ENCODE results near the gene DGCR2.
"Not testable (repeated sequence)": the region's sequence is repeated elsewhere in the genome, so short reads cannot be mapped to it uniquely, and the experiment has no call there.

DGCR2 gene

GRCh38 chr22:19001204-19001603 lies 121.0 kb downstream of the DGCR2 start:
- no peak overlapping the region for H3K4me3 ChIP-seq (ENCODE audit: insufficient read length, low read depth)
- DNase-seq (ENCODE audit: low read depth, low spot score) = no peak
- TF ChIP-seq ZNF274 (IDR thresholded peaks at IDR 0.05; ENCODE audit: low read depth, low read length) (no peak), YY1 (IDR thresholded peaks at IDR 0.05; ENCODE audit: insufficient read depth, insufficient read length) (no peak), SUZ12 (IDR thresholded peaks at IDR 0.05; ENCODE audit: extremely low read depth, insufficient read depth, insufficient read length) (no peak)
- H3K27me3 ChIP-seq (ENCODE audit: insufficient read depth, insufficient read length) = no peaks in the 10 kb centered on the region
- no peaks in the 10 kb centered on the region for H3K9me3 ChIP-seq (ENCODE audit: insufficient read depth, low read length)
- H3K9ac ChIP-seq (ENCODE audit: insufficient read length, low read depth) = no peak overlapping the region
- H3K36me3 ChIP-seq (ENCODE audit: insufficient read depth, insufficient read length, low read length) = no peaks in the 10 kb centered on the region
- no peaks in the 10 kb centered on the region for H3K4me1 ChIP-seq (ENCODE audit: insufficient read depth, insufficient read length)

- not testable (repeated sequence) for H3K9ac ChIP-seq (ENCODE audit: insufficient read length, low read depth); H3K27me3 ChIP-seq (ENCODE audit: insufficient read depth, insufficient read length); H3K9me3 ChIP-seq (ENCODE audit: insufficient read depth, low read length); H3K36me3 ChIP-seq (ENCODE audit: insufficient read depth, insufficient read length, low read length); H3K4me1 ChIP-seq (ENCODE audit: insufficient read depth, insufficient read length); H3K4me3 ChIP-seq (ENCODE audit: insufficient read length, low read depth); DNase-seq (ENCODE audit: low read depth, low spot score)
Measured at GRCh38 chr22:19000106-19000505, 122.1 kb downstream of the DGCR2 start.

GRCh38 chr22:18999416-18999815 lies 122.8 kb downstream of the DGCR2 start:
- Histone ChIP-seq H3K4me3 (ENCODE audit: insufficient read length, low read depth) (no peak overlapping the region), H3K4me1 (ENCODE audit: insufficient read depth, insufficient read length) (no peaks in the 10 kb centered on the region), H3K9me3 (ENCODE audit: insufficient read depth, low read length) (no peaks in the 10 kb centered on the region), H3K27me3 (ENCODE audit: insufficient read depth, insufficient read length) (no peaks in the 10 kb centered on the region), H3K9ac (ENCODE audit: insufficient read length, low read depth) (no peak overlapping the region), H3K36me3 (ENCODE audit: insufficient read depth, insufficient read length, low read length) (no peaks in the 10 kb centered on the region)
- no peak for DNase-seq (ENCODE audit: low read depth, low spot score)
- TF ChIP-seq YY1 (IDR thresholded peaks at IDR 0.05; ENCODE audit: insufficient read depth, insufficient read length) (no peak), ZNF274 (IDR thresholded peaks at IDR 0.05; ENCODE audit: low read depth, low read length) (no peak), SUZ12 (IDR thresholded peaks at IDR 0.05; ENCODE audit: extremely low read depth, insufficient read depth, insufficient read length) (no peak)

GRCh38 chr22:18999008-18999407 lies 123.2 kb downstream of the DGCR2 start:
- TF ChIP-seq YY1 (IDR thresholded peaks at IDR 0.05; ENCODE audit: insufficient read depth, insufficient read length) (no peak), SUZ12 (IDR thresholded peaks at IDR 0.05; ENCODE audit: extremely low read depth, insufficient read depth, insufficient read length) (no peak), ZNF274 (IDR thresholded peaks at IDR 0.05; ENCODE audit: low read depth, low read length) (no peak)
- DNase-seq (ENCODE audit: low read depth, low spot score) = no peak
- no peak overlapping the region for H3K4me3 ChIP-seq (ENCODE audit: insufficient read length, low read depth)
- H3K9me3 ChIP-seq (ENCODE audit: insufficient read depth, low read length) = no peaks in the 10 kb centered on the region
- H3K36me3 ChIP-seq (ENCODE audit: insufficient read depth, insufficient read length, low read length) = no peaks in the 10 kb centered on the region
- no peaks in the 10 kb centered on the region for H3K27me3 ChIP-seq (ENCODE audit: insufficient read depth, insufficient read length)
- H3K4me1 ChIP-seq (ENCODE audit: insufficient read depth, insufficient read length) = no peaks in the 10 kb centered on the region
- H3K9ac ChIP-seq (ENCODE audit: insufficient read length, low read depth) = no peak overlapping the region

- Histone ChIP-seq H3K36me3 (ENCODE audit: insufficient read depth, insufficient read length, low read length) (no peaks in the 10 kb centered on the region), H3K9ac (ENCODE audit: insufficient read length, low read depth) (no peak overlapping the region), H3K4me3 (ENCODE audit: insufficient read length, low read depth) (no peak overlapping the region), H3K27me3 (ENCODE audit: insufficient read depth, insufficient read length) (no peaks in the 10 kb centered on the region), H3K9me3 (ENCODE audit: insufficient read depth, low read length) (no peaks in the 10 kb centered on the region), H3K4me1 (ENCODE audit: insufficient read depth, insufficient read length) (no peaks in the 10 kb centered on the region)
- no peak for DNase-seq (ENCODE audit: low read depth, low spot score)
- TF ChIP-seq SUZ12 (IDR thresholded peaks at IDR 0.05; ENCODE audit: extremely low read depth, insufficient read depth, insufficient read length) = no peak
- no peak for TF ChIP-seq YY1 (IDR thresholded peaks at IDR 0.05; ENCODE audit: insufficient read depth, insufficient read length)
- no peak for TF ChIP-seq ZNF274 (IDR thresholded peaks at IDR 0.05; ENCODE audit: low read depth, low read length)
Measured at GRCh38 chr22:18997925-18998315, 124.3 kb downstream of the DGCR2 start.

- Histone ChIP-seq H3K4me3 (ENCODE audit: insufficient read length, low read depth) (no peak overlapping the region), H3K9ac (ENCODE audit: insufficient read length, low read depth) (no peak overlapping the region), H3K9me3 (ENCODE audit: insufficient read depth, low read length) (no peaks in the 10 kb centered on the region), H3K27me3 (ENCODE audit: insufficient read depth, insufficient read length) (no peaks in the 10 kb centered on the region), H3K4me1 (ENCODE audit: insufficient read depth, insufficient read length) (no peaks in the 10 kb centered on the region), H3K36me3 (ENCODE audit: insufficient read depth, insufficient read length, low read length) (no peaks in the 10 kb centered on the region)
- no peak for DNase-seq (ENCODE audit: low read depth, low spot score)
- no peak for TF ChIP-seq YY1 (IDR thresholded peaks at IDR 0.05; ENCODE audit: insufficient read depth, insufficient read length)
- TF ChIP-seq SUZ12 (IDR thresholded peaks at IDR 0.05; ENCODE audit: extremely low read depth, insufficient read depth, insufficient read length) = no peak
- TF ChIP-seq ZNF274 (IDR thresholded peaks at IDR 0.05; ENCODE audit: low read depth, low read length) = no peak
Measured at GRCh38 chr22:18997306-18997924, 124.8 kb downstream of the DGCR2 start.

- no peak for DNase-seq (ENCODE audit: low read depth, low spot score)
- Histone ChIP-seq H3K27me3 (ENCODE audit: insufficient read depth, insufficient read length) (no peaks in the 10 kb centered on the region), H3K4me3 (ENCODE audit: insufficient read length, low read depth) (no peak overlapping the region), H3K9me3 (ENCODE audit: insufficient read depth, low read length) (no peaks in the 10 kb centered on the region), H3K4me1 (ENCODE audit: insufficient read depth, insufficient read length) (no peaks in the 10 kb centered on the region), H3K9ac (ENCODE audit: insufficient read length, low read depth) (no peak overlapping the region), H3K36me3 (ENCODE audit: insufficient read depth, insufficient read length, low read length) (peaks cover 6% of the 10 kb centered on the region)
- no peak for TF ChIP-seq YY1 (IDR thresholded peaks at IDR 0.05; ENCODE audit: insufficient read depth, insufficient read length)
- TF ChIP-seq SUZ12 (IDR thresholded peaks at IDR 0.05; ENCODE audit: extremely low read depth, insufficient read depth, insufficient read length) = no peak
- no peak for TF ChIP-seq ZNF274 (IDR thresholded peaks at IDR 0.05; ENCODE audit: low read depth, low read length)
Measured at GRCh38 chr22:18996376-18996900, 125.8 kb downstream of the DGCR2 start.
